Effector CD4-positive, alpha-beta T cell (primary cell): ENCODE data around the gene MAST4.

Source experiments
- DNase-seq: peaks from one replicate; pipeline ENCODE4 v3.0.0-alpha.2; 2020

The MAST4 gene

GRCh38 chr5:66704790-66705425 is 108.7 kb downstream of the MAST4 start:
- no peak for DNase-seq

- no peak for DNase-seq
Observed at GRCh38 chr5:66708368-66708767, 112.2 kb downstream of the MAST4 start.

- DNase-seq: no peak
Observed at GRCh38 chr5:66710557-66711088, 114.4 kb downstream of the MAST4 start.

- no peak for DNase-seq
Observed at GRCh38 chr5:66713998-66714397, 117.8 kb downstream of the MAST4 start.

- DNase-seq: no peak
Observed at GRCh38 chr5:66717455-66718373, 121.5 kb downstream of the MAST4 start.

GRCh38 chr5:66718374-66719002 is 122.3 kb downstream of the MAST4 start:
- no peak for DNase-seq

GRCh38 chr5:66720780-66721179 is 124.6 kb downstream of the MAST4 start:
- no peak for DNase-seq

- no peak for DNase-seq
Observed at GRCh38 chr5:66722686-66723085, 126.5 kb downstream of the MAST4 start.

- no peak for DNase-seq
Observed at GRCh38 chr5:66724349-66725139, 128.4 kb downstream of the MAST4 start.

- DNase-seq: no peak
Observed at GRCh38 chr5:66727630-66728029, 131.4 kb downstream of the MAST4 start.

GRCh38 chr5:66728049-66728448 is 131.9 kb downstream of the MAST4 start:
- no peak for DNase-seq

GRCh38 chr5:66737096-66737495 is 140.9 kb downstream of the MAST4 start:
- DNase-seq: no peak

- DNase-seq: no peak
Observed at GRCh38 chr5:66738136-66738535, 141.9 kb downstream of the MAST4 start.

- DNase-seq: no peak
Observed at GRCh38 chr5:66739021-66739420, 142.8 kb downstream of the MAST4 start.

- no peak for DNase-seq
Observed at GRCh38 chr5:66739951-66740350, 143.8 kb downstream of the MAST4 start.

GRCh38 chr5:66741394-66741793 is 145.2 kb downstream of the MAST4 start:
- DNase-seq: no peak

- no peak for DNase-seq
Observed at GRCh38 chr5:66742083-66742895, 146.1 kb downstream of the MAST4 start.

- DNase-seq: no peak
Observed at GRCh38 chr5:66742896-66743247, 146.7 kb downstream of the MAST4 start.

GRCh38 chr5:66743344-66743743 is 147.2 kb downstream of the MAST4 start:
- no peak for DNase-seq

- no peak for DNase-seq
Observed at GRCh38 chr5:66744040-66744439, 147.8 kb downstream of the MAST4 start.

GRCh38 chr5:66745297-66745696 is 149.1 kb downstream of the MAST4 start:
- no peak for DNase-seq

- DNase-seq: no peak
Observed at GRCh38 chr5:66747607-66748006, 151.4 kb downstream of the MAST4 start.
